IPS-20b (cell line): ENCODE measurements around the gene L2HGDH.

Experiments
- H3K27ac ChIP-seq: one replicate; pipeline ENCODE4 v1.5.1; 2013; ENCODE audit warnings: low read length
- H3K27me3 ChIP-seq: 2 replicates; pipeline ENCODE4 v1.6.1; 2013; ENCODE audit warnings: mild to moderate bottlenecking, low read length, inconsistent platforms; ENCODE audit not compliant: insufficient read depth
- H3K36me3 ChIP-seq: 2 replicates; pipeline ENCODE4 v1.6.1; 2013; ENCODE audit warnings: low read depth, mild to moderate bottlenecking, inconsistent platforms, low read length, moderate library complexity; ENCODE audit not compliant: insufficient read depth
- H3K4me1 ChIP-seq: 2 replicates; pipeline ENCODE4 v1.6.1; 2013; ENCODE audit warnings: mild to moderate bottlenecking, control low read depth, inconsistent platforms, low read length, moderate library complexity; ENCODE audit not compliant: insufficient read depth
- H3K4me3 ChIP-seq: 2 replicates; pipeline ENCODE4 v1.5.1; 2013; ENCODE audit warnings: mild to moderate bottlenecking, low read length, inconsistent platforms
- H3K9ac ChIP-seq: 2 replicates; pipeline ENCODE4 v1.6.1; 2013; ENCODE audit warnings: low read depth, mild to moderate bottlenecking, inconsistent platforms, low read length, moderate library complexity
- H3K9me3 ChIP-seq: 2 replicates; pipeline ENCODE4 v1.6.1; 2013; ENCODE audit warnings: mild to moderate bottlenecking, low read depth, low read length, inconsistent platforms; ENCODE audit not compliant: insufficient read depth

The L2HGDH gene

DNA sequence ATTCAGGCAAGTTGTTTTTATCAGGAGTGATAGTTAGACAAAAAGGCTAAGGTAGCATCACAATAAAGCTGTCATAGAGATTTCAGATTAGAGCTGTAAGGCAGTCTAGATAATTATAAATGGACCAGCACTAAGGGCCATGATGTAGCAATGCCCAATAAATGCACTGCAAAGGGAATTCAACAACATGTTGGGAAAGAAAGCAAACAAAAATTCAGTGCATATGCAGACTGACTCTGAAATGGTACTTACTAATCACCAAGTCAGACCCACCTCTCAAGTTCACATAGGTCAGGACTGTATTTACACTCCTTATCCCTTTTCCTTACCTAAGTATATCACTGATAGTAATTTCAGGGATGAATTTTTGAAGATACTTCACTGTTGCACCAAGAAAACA lies 47.0 kb downstream of the L2HGDH start:
- Histone ChIP-seq H3K4me3 (no peak overlapping the region), H3K4me1 (no peaks in the 10 kb centered on the region), H3K9ac (no peak overlapping the region), H3K27ac (no peak overlapping the region), H3K9me3 (no peaks in the 10 kb centered on the region), H3K36me3 (peaks cover 49% of the 10 kb centered on the region), H3K27me3 (no peaks in the 10 kb centered on the region)

- H3K4me1 ChIP-seq, result no peaks in the 10 kb centered on the region
- H3K27me3 ChIP-seq, result no peaks in the 10 kb centered on the region
- H3K27ac ChIP-seq, result no peak overlapping the region
- H3K9ac ChIP-seq, result no peak overlapping the region
- H3K4me3 ChIP-seq, result no peak overlapping the region
- H3K9me3 ChIP-seq, result no peaks in the 10 kb centered on the region
- H3K36me3 ChIP-seq, result peaks cover 42% of the 10 kb centered on the region
These were observed 48.7 kb downstream of the L2HGDH start for GRCh38 chr14:50263321-50263720.

DNA sequence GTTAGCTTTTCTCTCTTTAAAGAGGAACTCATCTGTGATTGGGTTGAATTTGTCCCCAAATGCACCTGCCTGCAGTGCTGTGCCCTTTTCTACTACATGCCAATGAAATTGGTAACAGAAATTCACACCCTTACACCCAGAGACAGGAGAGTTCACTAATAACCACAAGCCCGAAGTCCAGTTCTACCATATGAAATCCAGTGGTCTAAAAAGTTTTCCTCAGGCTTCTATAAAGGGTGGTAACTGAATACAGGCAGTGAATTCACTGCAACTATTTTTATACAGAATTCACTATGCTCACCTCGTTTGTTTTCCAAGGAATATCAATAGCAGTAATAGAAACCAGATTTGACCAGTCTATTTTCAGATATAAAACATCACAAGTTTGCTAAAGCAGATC lies 49.2 kb downstream of the L2HGDH start:
- H3K9ac ChIP-seq, result no peak overlapping the region
- no peak overlapping the region for H3K4me3 ChIP-seq
- no peak overlapping the region for H3K27ac ChIP-seq
- H3K9me3 ChIP-seq, result no peaks in the 10 kb centered on the region
- H3K4me1 ChIP-seq, result no peaks in the 10 kb centered on the region
- peaks cover 38% of the 10 kb centered on the region for H3K36me3 ChIP-seq
- no peaks in the 10 kb centered on the region for H3K27me3 ChIP-seq

DNA sequence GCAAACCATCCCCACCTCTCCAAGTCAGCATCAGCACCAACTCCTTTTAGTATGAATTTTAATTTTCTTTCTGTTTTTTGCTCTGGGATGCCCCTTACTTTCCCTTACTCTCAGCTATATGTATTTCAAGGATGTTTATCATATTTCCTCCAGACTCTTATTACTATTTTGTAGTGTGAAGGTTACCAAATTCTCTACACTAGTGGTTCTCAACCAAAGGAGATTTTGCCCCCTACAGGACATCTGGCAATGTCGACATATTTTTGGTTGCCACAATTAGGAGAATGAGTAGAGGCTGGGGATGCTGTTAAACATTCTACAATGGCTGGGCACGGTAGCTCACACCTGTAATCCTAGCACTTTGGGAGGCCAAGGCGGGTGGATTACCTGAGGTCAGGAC lies 51.5 kb downstream of the L2HGDH start:
- Histone ChIP-seq H3K27ac (no peak overlapping the region), H3K27me3 (no peaks in the 10 kb centered on the region), H3K4me1 (no peaks in the 10 kb centered on the region), H3K4me3 (no peak overlapping the region), H3K9ac (no peak overlapping the region), H3K9me3 (no peaks in the 10 kb centered on the region), H3K36me3 (peaks cover 33% of the 10 kb centered on the region)

- Histone ChIP-seq H3K27ac (no peak overlapping the region), H3K9ac (no peak overlapping the region), H3K36me3 (peaks cover 31% of the 10 kb centered on the region), H3K4me1 (no peaks in the 10 kb centered on the region), H3K4me3 (no peak overlapping the region), H3K9me3 (no peaks in the 10 kb centered on the region), H3K27me3 (no peaks in the 10 kb centered on the region)
These were observed 52.0 kb downstream of the L2HGDH start for GRCh38 chr14:50260072-50260471.

DNA sequence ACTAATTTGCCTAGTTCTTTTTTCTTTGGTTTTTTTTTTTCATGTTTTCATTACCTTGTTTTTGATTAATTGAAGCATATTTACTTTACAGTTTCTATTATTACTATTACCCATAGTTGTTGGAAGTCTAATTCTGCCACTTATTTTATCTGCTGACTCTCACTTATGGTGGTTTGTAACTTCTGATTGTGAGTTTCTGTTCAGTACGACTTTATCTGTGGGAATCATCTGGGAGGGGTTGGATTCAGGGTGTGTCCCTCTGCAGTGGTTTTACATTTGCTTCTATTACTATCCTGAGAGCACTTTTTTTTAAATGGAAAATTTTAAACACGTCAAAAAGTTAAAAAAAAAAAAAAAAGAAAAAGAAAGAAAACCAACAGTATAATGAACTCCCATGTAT lies 54.3 kb downstream of the L2HGDH start:
- H3K9me3 ChIP-seq, result no peaks in the 10 kb centered on the region
- H3K9ac ChIP-seq, result no peak overlapping the region
- peaks cover 18% of the 10 kb centered on the region for H3K36me3 ChIP-seq
- H3K4me1 ChIP-seq, result no peaks in the 10 kb centered on the region
- no peak overlapping the region for H3K27ac ChIP-seq
- no peaks in the 10 kb centered on the region for H3K27me3 ChIP-seq
- no peak overlapping the region for H3K4me3 ChIP-seq

GRCh38 chr14:50254248-50254647 lies 57.8 kb downstream of the L2HGDH start:
- Histone ChIP-seq H3K4me3 (no peak overlapping the region), H3K27ac (no peak overlapping the region), H3K9ac (no peak overlapping the region), H3K9me3 (no peaks in the 10 kb centered on the region), H3K27me3 (no peaks in the 10 kb centered on the region), H3K4me1 (no peaks in the 10 kb centered on the region), H3K36me3 (peaks cover 7% of the 10 kb centered on the region; the same call in 1 of the 2 replicates)

DNA sequence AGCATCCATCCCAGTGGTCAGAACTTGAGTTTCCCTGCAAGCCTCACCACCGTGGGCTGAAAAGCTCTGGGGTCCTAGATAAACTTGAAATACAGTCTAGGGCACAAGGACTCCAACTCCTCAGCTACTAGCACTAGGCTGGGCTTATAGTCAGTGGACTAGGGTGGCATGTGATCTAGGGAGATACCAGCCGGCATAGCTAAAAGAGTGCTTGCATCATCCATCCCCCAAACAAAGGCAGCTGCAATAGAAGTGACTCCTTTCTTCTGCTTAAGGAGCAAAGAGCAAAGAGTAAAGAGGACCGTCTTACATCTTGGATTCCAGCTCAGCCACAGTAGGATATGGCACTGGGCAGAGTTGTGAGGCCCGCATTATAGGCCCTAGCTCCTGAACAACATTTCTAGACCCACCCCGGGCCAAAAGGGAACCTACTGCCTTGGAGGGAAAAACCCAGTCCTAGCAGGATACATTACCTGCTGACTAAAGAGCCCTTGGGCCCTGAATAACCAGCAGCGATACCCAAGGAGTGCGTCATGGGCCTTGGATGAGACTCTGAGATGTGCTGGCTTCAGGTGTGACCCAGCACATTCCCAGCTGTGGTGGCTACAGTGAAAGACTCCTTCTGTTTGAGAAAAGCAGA lies 62.8 kb downstream of the L2HGDH start:
- Histone ChIP-seq H3K9me3 (no peaks in the 10 kb centered on the region), H3K27ac (no peak overlapping the region), H3K4me1 (no peaks in the 10 kb centered on the region), H3K4me3 (no peak overlapping the region), H3K9ac (no peak overlapping the region), H3K36me3 (peaks cover 25% of the 10 kb centered on the region), H3K27me3 (no peaks in the 10 kb centered on the region)

DNA sequence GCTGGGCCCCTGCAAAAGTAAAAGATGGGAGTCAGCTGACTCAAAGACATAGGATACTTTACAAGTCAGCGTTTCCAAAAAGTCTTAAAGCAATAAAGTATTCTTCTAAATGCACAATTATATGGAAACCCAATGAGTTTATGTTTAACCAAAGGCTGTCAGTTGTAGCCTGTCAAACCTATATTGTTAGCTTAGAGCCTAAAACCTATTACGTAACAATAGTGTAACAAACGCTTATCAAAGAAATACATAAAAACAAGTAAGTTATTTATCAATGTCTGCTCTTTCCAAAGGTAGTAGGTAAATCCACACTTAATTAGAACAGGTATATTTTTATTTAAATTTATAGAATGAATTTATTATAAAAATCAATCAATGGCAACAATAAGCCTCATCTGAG lies 64.8 kb downstream of the L2HGDH start:
- H3K27ac ChIP-seq, result no peak overlapping the region
- no peak overlapping the region for H3K4me3 ChIP-seq
- peaks cover 26% of the 10 kb centered on the region; the same call in 1 of the 2 replicates for H3K36me3 ChIP-seq
- H3K9me3 ChIP-seq, result no peaks in the 10 kb centered on the region
- no peaks in the 10 kb centered on the region for H3K27me3 ChIP-seq
- H3K9ac ChIP-seq, result no peak overlapping the region
- no peaks in the 10 kb centered on the region for H3K4me1 ChIP-seq

DNA sequence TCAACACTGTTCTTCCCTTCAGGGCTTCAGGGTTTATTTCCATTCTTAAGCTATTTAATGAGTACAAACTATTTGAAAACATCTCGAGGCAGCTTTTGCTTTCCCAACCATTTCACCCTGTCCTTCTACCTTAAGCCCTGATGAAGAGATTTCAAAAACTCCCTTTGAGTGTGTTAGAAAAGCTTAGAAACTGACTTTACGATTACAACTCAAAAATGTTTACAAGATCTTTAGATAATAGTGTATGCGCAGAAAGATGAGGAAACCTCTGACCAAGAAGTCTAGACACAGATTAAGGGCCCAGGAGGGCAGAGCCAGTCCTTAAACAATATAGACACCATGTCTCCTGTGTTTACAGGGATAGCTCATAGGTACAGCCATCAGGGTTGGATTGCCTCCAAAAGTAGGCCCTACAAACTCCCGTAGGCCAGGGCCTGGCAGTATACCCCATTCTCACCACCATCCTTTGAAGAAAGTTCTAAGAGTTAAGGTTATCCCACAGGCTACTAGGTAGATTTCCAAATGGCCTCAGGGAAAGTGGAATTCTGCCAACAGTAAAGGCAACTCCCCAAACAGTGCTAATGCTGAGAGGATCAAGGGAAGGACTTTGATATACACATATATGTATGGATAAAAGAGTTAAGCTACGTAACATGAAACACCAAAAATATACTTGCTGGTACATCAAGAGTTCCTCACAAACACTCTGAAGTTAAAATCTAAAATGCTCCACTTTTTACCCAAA lies 69.3 kb downstream of the L2HGDH start:
- Histone ChIP-seq H3K36me3 (peaks cover 18% of the 10 kb centered on the region; the same call in 1 of the 2 replicates), H3K4me3 (no peak overlapping the region), H3K4me1 (no peaks in the 10 kb centered on the region), H3K27ac (no peak overlapping the region), H3K9me3 (no peaks in the 10 kb centered on the region), H3K9ac (no peak overlapping the region), H3K27me3 (no peaks in the 10 kb centered on the region)

DNA sequence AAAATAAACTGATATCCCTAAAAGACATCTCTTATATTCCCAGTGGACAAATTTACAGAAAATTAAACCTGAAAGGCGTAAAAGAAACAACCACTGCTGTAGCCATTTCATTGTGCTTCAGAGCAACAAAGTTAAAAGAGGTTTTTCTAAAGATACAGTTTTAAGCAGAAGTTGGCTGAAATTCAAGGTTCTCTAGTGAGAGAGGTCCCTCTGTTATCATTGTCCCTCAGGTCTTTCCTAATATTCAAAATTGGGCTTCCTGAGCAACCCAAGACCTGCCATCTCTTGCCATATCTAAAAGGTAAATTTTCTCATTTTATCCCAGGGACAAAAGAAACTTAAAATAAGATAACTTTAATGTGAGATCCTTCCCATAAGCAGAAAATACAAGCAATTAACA lies 69.9 kb downstream of the L2HGDH start:
- no peaks in the 10 kb centered on the region for H3K4me1 ChIP-seq
- H3K36me3 ChIP-seq, result peaks cover 16% of the 10 kb centered on the region; the same call in 1 of the 2 replicates
- H3K9ac ChIP-seq, result no peak overlapping the region
- no peaks in the 10 kb centered on the region for H3K9me3 ChIP-seq
- H3K27me3 ChIP-seq, result no peaks in the 10 kb centered on the region
- H3K4me3 ChIP-seq, result no peak overlapping the region
- H3K27ac ChIP-seq, result no peak overlapping the region

GRCh38 chr14:50237427-50237826 lies 74.6 kb downstream of the L2HGDH start:
- no peaks in the 10 kb centered on the region for H3K9me3 ChIP-seq
- H3K27ac ChIP-seq, result no peak overlapping the region
- H3K4me1 ChIP-seq, result no peaks in the 10 kb centered on the region

More at GRCh38 chr14:50237427-50237826, 74.6 kb downstream of the L2HGDH start:
- H3K9ac ChIP-seq, result no peak overlapping the region
- no peak overlapping the region for H3K4me3 ChIP-seq
- no peaks in the 10 kb centered on the region for H3K36me3 ChIP-seq
- H3K27me3 ChIP-seq, result peaks cover 7% of the 10 kb centered on the region; the same call in 1 of the 2 replicates
